ENCODE measurements around the gene HP. TPM values are rescaled to one million over a fixed set of nuclear protein-coding genes. Genes with fewer than 3 reads are reported as not detected.
A peak's percentile ranks its signal among the peaks of the same experiment; 100 is the strongest.

The HP gene
- total and polyA plus RNA-seq, 2 of the 13 experiments (the other 11 are each of a cell fraction or from before 2014, with no cell fraction given) = 387 to 524 TPM

GRCh38 chr16:72099377-72099818 lies 45.1 kb downstream of the HP start (continued):
- TF ChIP-seq ATRX (CRISPR knock-in tag; IDR thresholded peaks at IDR 0.05; ENCODE audit: borderline replicate concordance) (no peak), HDAC2 (CRISPR knock-in tag; IDR thresholded peaks at IDR 0.05) (peak; percentile 22; the same call in 1 of the 2 replicates), ZNF142 (CRISPR knock-in tag; IDR thresholded peaks at IDR 0.05) (no peak), PBX2 (CRISPR knock-in tag; IDR thresholded peaks at IDR 0.05) (peak; percentile 70), THRA (CRISPR knock-in tag; IDR thresholded peaks at IDR 0.05; ENCODE audit: borderline replicate concordance) (no peak), GMEB1 (CRISPR knock-in tag; IDR thresholded peaks at IDR 0.05; ENCODE audit: borderline replicate concordance) (no peak), CTCF (CRISPR knock-in tag; IDR thresholded peaks at IDR 0.05) (peak; percentile 95), MXI1 (IDR thresholded peaks at IDR 0.05; ENCODE audit: borderline replicate concordance, low read depth, low read length) (peak; percentile 55; the same call in 1 of the 3 replicates), ZBED4 (CRISPR knock-in tag; IDR thresholded peaks at IDR 0.05; ENCODE audit: borderline replicate concordance) (0 out of 2 replicates have a peak, but pooled peaks have one; percentile 23), SATB2 (CRISPR knock-in tag; IDR thresholded peaks at IDR 0.05) (no peak), ZSCAN12 (CRISPR knock-in tag; IDR thresholded peaks at IDR 0.05) (no peak), ZNF383 (CRISPR knock-in tag; IDR thresholded peaks at IDR 0.05; ENCODE audit: borderline replicate concordance) (no peak)

Measured in HepG2 (cell line).